Erythroblast (primary cell): ENCODE data around the gene CC2D1A.
"Not testable (repeated sequence)": the region's sequence is repeated elsewhere in the genome, so short reads cannot be mapped to it uniquely, and the experiment has no call there.

Experiments used
- DNase-seq, 2 experiments: peaks; one replicate each; lab custom pipeline; 2025; lab: John Stamatoyannopoulos, UW
- GATA1 ChIP-seq: IDR thresholded peaks from 2 replicates; pipeline ENCODE4 v1.6.1; 2011; ENCODE audit warnings: low read depth, mild to moderate bottlenecking, control low read depth, low read length, moderate library complexity
- POLR2A ChIP-seq: IDR thresholded peaks from 2 replicates; pipeline ENCODE4 v1.6.1; 2011; ENCODE audit warnings: mild to moderate bottlenecking, low read length

The CC2D1A gene

GRCh38 chr19:13972368-13973155 lies 66.6 kb downstream of the CC2D1A start:
- DNase-seq: no peak
- no peak for TF ChIP-seq GATA1
- TF ChIP-seq POLR2A: no peak

- DNase-seq: not testable (repeated sequence)
Observed at GRCh38 chr19:13973479-13973878, 67.5 kb downstream of the CC2D1A start.

GRCh38 chr19:13974073-13974472 lies 68.1 kb downstream of the CC2D1A start:
- TF ChIP-seq POLR2A (no peak), GATA1 (no peak)
- no peak for DNase-seq

GRCh38 chr19:13975870-13976269 lies 69.9 kb downstream of the CC2D1A start:
- DNase-seq: no peak
- TF ChIP-seq GATA1: no peak
- TF ChIP-seq POLR2A: no peak

- no peak for DNase-seq
- TF ChIP-seq POLR2A (no peak), GATA1 (no peak)
Observed at GRCh38 chr19:13976446-13976845, 70.4 kb downstream of the CC2D1A start.

GRCh38 chr19:13977803-13978202 lies 71.8 kb downstream of the CC2D1A start:
- no peak for DNase-seq
- TF ChIP-seq POLR2A (no peak), GATA1 (no peak)

GRCh38 chr19:13978351-13979243 lies 72.6 kb downstream of the CC2D1A start:
- peak; percentile 53 to 57 for DNase-seq

GRCh38 chr19:13979244-13979615 lies 73.2 kb downstream of the CC2D1A start:
- TF ChIP-seq POLR2A: no peak
- no peak for TF ChIP-seq GATA1
- DNase-seq: no peak

More at GRCh38 chr19:13978351-13979243, 72.6 kb downstream of the CC2D1A start:
- TF ChIP-seq GATA1: no peak
- TF ChIP-seq POLR2A: no peak

GRCh38 chr19:13979686-13980085 lies 73.7 kb downstream of the CC2D1A start:
- peak in 1 of 2 experiments; percentile 23 for DNase-seq
- TF ChIP-seq GATA1 (no peak), POLR2A (no peak)

- no peak for TF ChIP-seq POLR2A
Observed at GRCh38 chr19:13980340-13980739, 74.3 kb downstream of the CC2D1A start.

More at GRCh38 chr19:13980340-13980739, 74.3 kb downstream of the CC2D1A start:
- no peak for DNase-seq
